HG03457 (cell line): Measurements from ENCODE around the gene F2RL2.

ENCODE experiments used
- ATAC-seq: cut with Tn5 transposase; IDR thresholded peaks from one replicate; pipeline ENCODE4 v1.9.1; 2021; ENCODE audit warnings: moderate number of reproducible peaks; ENCODE audit not compliant: unreplicated experiment

F2RL2 gene, protein sequence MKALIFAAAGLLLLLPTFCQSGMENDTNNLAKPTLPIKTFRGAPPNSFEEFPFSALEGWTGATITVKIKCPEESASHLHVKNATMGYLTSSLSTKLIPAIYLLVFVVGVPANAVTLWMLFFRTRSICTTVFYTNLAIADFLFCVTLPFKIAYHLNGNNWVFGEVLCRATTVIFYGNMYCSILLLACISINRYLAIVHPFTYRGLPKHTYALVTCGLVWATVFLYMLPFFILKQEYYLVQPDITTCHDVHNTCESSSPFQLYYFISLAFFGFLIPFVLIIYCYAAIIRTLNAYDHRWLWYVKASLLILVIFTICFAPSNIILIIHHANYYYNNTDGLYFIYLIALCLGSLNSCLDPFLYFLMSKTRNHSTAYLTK

DNA sequence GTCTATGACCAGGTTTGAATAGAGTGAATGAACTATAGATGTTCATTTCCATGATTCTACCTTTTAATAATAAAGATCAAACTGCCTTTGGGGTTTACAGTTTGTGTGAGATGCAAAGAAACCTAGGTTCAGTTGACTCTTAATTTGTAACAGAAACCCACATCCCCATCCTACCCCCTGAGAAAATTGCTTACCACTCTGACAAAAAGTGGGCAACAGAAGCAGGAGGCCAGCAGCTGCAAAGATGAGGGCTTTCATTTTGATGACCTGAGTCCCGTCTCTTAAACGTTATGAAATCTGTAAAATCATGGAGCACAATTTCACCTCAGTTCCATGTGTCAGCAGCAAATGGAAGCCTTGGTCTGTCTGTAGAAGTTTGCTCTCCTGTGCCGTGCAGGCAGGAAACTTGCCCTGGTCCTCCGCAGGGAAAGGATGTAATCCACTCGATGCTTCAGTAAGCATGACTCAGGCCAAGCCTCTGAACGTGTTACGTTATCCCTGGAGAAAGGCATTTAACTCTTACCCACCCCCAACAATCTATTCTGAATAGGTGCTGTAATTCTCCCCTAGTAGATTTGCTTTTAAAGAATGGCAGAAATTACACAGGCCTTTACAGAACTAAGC, at the start of gene F2RL2:
TSS of gene F2RL2 (minus strand) at position 431 of the 624 bp plus-strand sequence. CDS start at position 258, 173 bp downstream.
- no peak for ATAC-seq

DNA sequence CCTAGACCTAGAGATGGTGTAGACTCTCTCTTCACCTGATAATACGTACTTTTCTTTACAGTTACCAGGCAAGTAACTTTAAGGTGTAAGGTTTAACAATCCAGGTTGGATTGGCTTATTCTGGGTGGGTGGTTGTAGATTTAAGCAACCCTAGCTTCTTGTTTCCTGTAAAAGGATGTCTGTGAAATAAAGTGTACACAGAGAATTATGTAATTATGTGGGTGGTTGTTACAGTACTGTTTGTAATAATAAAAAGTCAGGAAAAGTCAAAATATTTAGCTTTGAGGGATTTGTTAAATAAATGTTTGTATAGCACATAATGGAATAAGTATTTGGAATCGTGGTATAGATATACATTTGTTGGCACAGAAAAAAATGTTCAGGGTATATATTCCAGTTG, 49.0 kb upstream of the F2RL2 start:
- no peak for ATAC-seq

GRCh38 chr5:76670508-76670907, 47.3 kb upstream of the F2RL2 start:
- no peak for ATAC-seq

GRCh38 chr5:76669245-76669644, 46.0 kb upstream of the F2RL2 start:
- ATAC-seq: no peak

DNA sequence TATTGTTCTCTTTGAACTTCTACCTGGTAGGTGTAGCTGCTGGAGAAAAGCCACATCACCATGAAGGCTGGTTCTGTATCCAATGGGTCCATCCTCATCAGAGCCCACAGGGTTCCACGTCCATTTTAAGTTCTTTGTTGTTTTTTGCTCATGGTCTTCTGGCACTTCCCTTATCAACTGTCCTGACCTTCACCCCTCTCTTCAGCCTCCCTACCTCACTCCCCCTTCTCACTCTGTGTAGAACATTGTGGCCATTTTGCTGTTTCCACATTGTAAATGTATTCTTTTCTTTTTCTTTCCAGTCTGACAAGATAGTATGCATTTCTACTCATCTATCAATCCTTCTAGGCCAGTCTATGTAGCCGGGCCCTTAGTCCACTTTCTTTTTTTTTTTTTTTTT, 44.3 kb upstream of the F2RL2 start:
- ATAC-seq: no peak

- ATAC-seq: no peak
Measured at GRCh38 chr5:76664079-76664478, 40.9 kb upstream of the F2RL2 start.

GRCh38 chr5:76663573-76663972, 40.4 kb upstream of the F2RL2 start:
- ATAC-seq: no peak

GRCh38 chr5:76662521-76662920, 39.3 kb upstream of the F2RL2 start:
- ATAC-seq: no peak

GRCh38 chr5:76660360-76660759, 37.2 kb upstream of the F2RL2 start:
- no peak for ATAC-seq

GRCh38 chr5:76657683-76658311, 34.6 kb upstream of the F2RL2 start:
- no peak for ATAC-seq

DNA sequence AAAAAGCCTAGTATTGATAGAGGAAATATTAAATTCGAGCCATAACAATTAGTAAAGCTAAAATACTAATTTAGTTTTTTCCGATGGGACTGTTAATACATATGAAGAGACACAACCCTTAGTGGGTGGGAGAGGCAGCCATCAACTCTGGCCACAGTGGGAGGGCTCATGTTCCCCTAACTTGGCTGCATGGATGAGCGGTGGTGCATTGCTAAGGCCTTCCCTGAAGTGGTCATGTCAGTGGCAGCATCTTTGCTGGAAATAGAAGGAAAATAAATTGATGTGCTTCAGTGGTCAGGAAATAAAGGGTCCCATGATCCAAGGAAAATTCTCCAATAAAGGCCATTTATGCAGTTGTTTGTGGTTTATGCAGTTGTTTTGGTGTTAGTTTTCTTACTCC, 33.9 kb upstream of the F2RL2 start:
- ATAC-seq: no peak

DNA sequence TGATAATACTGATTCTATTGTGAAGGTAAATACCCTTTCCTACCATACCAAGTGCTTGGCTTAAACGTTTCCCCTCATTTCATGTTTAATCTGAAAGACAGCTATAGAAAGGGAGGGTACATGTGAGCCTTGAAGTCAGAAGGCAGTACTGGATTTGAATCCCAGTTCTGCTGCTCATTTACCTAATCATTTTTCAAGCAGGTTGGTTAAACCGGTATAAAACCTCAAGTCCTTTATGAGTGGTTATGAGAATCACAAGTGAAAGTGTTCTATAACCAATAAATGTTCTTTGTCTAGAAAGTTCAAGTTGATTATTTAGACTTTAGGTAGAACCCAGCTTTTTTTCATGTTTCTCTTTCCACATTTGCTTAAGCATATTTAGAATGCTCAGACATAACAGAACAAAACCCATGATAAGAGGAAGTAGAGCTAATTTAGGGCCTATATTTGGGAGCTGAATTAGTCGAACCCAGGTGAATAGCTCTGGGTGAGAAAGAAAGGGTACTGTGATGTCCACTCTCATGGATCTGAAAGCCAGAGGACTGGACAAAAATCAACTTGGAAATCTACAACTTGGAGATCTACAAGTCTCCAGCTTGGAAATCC, 29.7 kb upstream of the F2RL2 start:
- ATAC-seq: no peak

GRCh38 chr5:76649140-76649539, 25.9 kb upstream of the F2RL2 start:
- ATAC-seq: no peak

- ATAC-seq: no peak
Measured at GRCh38 chr5:76643371-76643770, 20.2 kb upstream of the F2RL2 start.

DNA sequence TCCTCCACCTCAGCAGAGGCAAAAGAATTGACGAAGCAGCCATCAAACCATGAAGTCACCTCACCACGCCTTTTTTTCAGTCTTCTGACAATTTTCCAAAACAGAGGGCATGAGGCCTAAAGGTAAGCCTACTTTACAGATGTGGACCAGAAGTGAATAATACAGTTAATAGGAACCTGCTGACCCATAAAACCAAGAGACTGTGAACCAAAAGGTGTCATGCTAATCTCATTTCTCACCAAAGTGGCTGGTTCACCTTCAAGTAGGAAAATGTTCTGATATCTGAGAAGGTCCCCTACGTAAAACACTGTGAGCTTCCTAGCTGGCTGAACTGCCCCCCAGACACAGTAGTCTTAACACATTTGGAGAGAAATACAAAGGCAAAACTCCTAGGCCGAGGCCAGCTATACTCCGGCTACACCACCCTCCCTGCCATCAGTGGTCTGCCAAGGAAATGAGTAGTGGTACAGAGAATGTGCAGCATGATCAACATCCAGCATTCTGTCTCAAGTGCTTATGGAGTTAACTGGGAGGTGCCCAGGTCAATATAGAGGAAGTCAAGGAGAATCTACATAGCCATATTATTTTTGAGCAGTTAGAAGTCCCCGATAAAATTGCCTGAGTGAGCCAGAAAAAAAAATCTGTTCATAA, 19.3 kb upstream of the F2RL2 start:
- ATAC-seq: no peak

- ATAC-seq: no peak
Measured at GRCh38 chr5:76641514-76642120, 18.4 kb upstream of the F2RL2 start.

GRCh38 chr5:76638479-76638878, 15.3 kb upstream of the F2RL2 start:
- ATAC-seq: no peak

- no peak for ATAC-seq
Measured at GRCh38 chr5:76637490-76637889, 14.3 kb upstream of the F2RL2 start.

- ATAC-seq: no peak
Measured at GRCh38 chr5:76634661-76635060, 11.5 kb upstream of the F2RL2 start.

DNA sequence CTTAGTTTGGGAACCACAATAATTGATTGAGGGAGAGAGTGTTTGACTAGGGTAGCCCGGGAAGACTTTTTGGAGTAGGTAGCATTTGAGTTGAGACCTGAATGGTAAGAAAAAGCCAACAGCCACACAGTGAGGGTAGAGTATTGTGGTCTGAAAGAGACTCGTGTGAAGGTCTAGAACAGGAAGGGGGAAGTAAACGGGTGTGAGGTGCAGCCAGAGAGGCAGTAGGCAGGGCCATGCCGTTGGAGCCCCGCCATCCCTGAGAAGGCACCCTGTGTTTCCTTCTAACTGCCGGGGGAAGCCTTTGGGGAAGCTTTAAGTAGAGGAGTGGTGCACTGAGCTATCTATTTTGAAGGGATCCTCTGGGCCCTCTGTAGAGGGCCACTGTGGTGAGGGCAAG, 3.5 kb upstream of the F2RL2 start:
- ATAC-seq: no peak
